Measurements from ENCODE around the gene SIRT7.

Gene SIRT7

GRCh38 chr17:81931557-81932332, 13.8 kb upstream of the SIRT7 start:
- DNase-seq = no peak

- DNase-seq = no peak
These were observed 13.2 kb upstream of the SIRT7 start for GRCh38 chr17:81931189-81931556.

GRCh38 chr17:81930142-81931125, 12.5 kb upstream of the SIRT7 start:
- no peak for DNase-seq

- no peak for DNase-seq
These were observed 11.5 kb upstream of the SIRT7 start for GRCh38 chr17:81929253-81930141.

- DNase-seq = no peak
These were observed 10.7 kb upstream of the SIRT7 start for GRCh38 chr17:81928544-81929252.

- DNase-seq = peak; percentile 75 to 80 (median 77)
These were observed 9.9 kb upstream of the SIRT7 start, which contains the start of gene MAFG for GRCh38 chr17:81927653-81928543. Gene MAFG, minus strand, starts transcription at chr17:81927735. Its CDS starts 4,550 bp downstream, at chr17:81923185.

GRCh38 chr17:81927152-81927652, 9.2 kb upstream of the SIRT7 start:
- DNase-seq = no peak

- DNase-seq = peak in 3 of 4 experiments; percentile 39 to 56 (median 49)
These were observed 8.6 kb upstream of the SIRT7 start for GRCh38 chr17:81926451-81927151.

GRCh38 chr17:81925860-81926450, 8.0 kb upstream of the SIRT7 start:
- no peak for DNase-seq

GRCh38 chr17:81924557-81925532, 6.9 kb upstream of the SIRT7 start:
- no peak for DNase-seq

- no peak for DNase-seq
These were observed 5.6 kb upstream of the SIRT7 start for GRCh38 chr17:81923302-81924260.

- no peak for DNase-seq
These were observed 4.8 kb upstream of the SIRT7 start for GRCh38 chr17:81922566-81923301.

GRCh38 chr17:81921996-81922565, 4.1 kb upstream of the SIRT7 start:
- DNase-seq = no peak

- no peak for DNase-seq
These were observed 3.5 kb upstream of the SIRT7 start for GRCh38 chr17:81921537-81921862.

- no peak for DNase-seq
These were observed 2.9 kb upstream of the SIRT7 start for GRCh38 chr17:81920612-81921536.

Measured in activated CD4-positive, CD25-positive, alpha-beta regulatory T cell (primary cell).